Measurements from ENCODE around the gene RIPK3. TPM values are rescaled to one million over a fixed set of nuclear protein-coding genes. Genes with fewer than 3 reads are reported as not detected.
"Not testable (repeated sequence)": the region's sequence is repeated elsewhere in the genome, so short reads cannot be mapped to it uniquely, and the experiment has no call there.

The RIPK3 gene
- total RNA-seq, 1 donor from 2014 or later = 2.6 TPM

GRCh38 chr14:24348186-24348585 lies 8.4 kb upstream of the RIPK3 start:
- DNase-seq (ENCODE audit: extremely low read depth, low read depth, low spot score) = no peak

DNA sequence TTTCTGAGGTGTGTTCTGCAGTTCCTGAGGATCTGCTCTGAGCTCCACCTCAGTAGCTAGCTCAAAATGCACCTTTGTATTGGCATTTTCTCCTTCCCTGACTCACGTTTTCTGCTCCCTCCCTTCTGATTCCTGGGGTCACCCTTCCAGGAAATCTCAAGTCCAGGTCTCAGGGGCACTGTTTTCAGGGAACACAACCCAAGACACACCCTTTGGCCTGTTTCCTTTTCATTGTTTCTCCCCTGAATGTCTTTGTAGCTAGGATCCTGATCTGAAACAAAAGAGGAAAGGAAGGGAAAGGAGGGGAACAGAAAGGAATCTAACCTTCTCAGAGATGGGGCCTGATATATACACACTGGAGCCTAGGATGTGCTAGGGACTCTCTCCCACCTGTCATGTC lies 7.3 kb upstream of the RIPK3 start:
- DNase-seq (ENCODE audit: extremely low read depth, low read depth, low spot score) = no peak

DNA sequence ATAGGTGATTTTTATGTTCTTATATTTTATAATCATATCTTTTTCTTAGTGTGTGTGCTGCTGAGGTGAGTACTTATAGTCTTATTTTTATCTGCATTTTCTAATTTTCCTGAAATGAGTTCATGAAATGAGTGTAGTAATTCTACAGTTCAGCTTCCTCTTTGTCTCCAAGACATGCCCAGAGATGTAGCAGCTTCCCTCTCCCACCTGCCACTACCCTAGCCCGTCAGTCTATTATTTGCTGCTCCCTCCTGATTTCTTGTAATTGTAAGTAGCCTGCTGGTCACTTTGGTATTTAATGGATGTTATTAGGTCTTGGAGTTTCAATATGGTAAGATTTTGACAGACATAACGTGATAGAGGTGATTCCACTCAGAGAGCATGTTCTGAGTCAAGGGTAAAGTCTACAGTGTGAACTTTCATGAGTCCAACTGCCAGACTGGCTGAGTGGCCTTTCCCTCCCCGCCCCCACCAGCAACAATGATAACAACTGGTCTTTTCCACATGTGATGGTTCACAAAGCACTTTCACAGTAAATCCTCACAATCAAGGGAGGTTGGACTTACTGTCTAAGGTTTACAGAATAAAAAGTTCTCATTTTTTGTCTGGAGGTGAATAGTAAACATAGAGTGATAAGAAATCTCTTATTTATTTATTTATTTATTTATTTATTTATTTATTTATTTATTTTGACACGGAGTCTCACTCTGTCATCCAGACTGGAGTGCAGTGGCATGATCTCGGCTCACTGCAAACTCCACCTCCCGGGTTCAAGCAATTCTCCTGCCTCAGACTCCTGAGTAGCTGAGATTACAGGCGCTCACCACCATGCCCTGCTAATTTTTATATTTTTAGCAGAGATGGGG lies 4.2 kb upstream of the RIPK3 start:
- no peak for DNase-seq (ENCODE audit: extremely low read depth, low read depth, low spot score)

DNA sequence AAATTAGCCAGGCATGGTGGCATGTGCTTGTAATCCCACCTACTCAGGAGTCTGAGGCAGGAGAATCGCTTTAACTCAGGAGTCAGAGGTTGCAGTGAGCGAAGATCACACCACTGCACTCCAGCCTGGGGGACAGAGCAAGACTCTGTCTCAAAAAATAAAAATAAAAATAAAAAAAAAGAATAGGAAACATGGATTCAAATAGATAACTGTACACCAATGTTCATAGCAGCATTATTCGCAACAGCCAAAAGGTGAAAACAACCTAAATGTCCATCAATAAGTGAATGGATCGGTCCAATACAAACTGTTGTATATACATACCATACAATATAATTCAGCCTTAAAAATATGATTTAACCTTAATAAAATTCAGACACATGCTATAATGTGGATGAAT lies 3.1 kb upstream of the RIPK3 start:
- no peak for DNase-seq (ENCODE audit: extremely low read depth, low read depth, low spot score)

- DNase-seq (ENCODE audit: extremely low read depth, low read depth, low spot score) = no peak
Measured at GRCh38 chr14:24340606-24341005, 815 bp upstream of the RIPK3 start.

GRCh38 chr14:24338843-24339242 lies 948 bp downstream of the RIPK3 start:
- DNase-seq (ENCODE audit: extremely low read depth, low read depth, low spot score) = no peak

DNA sequence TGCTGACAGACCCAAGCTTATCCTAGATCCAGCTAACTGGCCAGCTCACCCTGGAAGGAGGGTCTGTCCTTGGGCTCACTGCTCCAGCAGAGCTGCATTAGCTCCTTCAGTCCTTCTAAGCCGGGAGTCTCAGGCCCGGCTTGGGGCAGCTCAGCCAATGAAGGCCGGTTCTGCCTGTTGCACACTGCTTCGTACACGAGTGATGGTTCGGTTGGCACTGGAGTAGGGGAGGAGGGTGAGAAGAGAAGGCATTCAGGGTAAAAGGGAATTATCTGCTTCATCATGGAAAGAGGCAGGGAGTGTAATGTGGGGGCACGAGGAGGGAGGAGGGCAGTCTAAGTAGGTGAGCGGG lies 2.0 kb downstream of the RIPK3 start:
- no peak for DNase-seq (ENCODE audit: extremely low read depth, low read depth, low spot score)

- DNase-seq (ENCODE audit: extremely low read depth, low read depth, low spot score) = no peak
Measured at GRCh38 chr14:24337144-24337823, 2.5 kb downstream of the RIPK3 start.

DNA sequence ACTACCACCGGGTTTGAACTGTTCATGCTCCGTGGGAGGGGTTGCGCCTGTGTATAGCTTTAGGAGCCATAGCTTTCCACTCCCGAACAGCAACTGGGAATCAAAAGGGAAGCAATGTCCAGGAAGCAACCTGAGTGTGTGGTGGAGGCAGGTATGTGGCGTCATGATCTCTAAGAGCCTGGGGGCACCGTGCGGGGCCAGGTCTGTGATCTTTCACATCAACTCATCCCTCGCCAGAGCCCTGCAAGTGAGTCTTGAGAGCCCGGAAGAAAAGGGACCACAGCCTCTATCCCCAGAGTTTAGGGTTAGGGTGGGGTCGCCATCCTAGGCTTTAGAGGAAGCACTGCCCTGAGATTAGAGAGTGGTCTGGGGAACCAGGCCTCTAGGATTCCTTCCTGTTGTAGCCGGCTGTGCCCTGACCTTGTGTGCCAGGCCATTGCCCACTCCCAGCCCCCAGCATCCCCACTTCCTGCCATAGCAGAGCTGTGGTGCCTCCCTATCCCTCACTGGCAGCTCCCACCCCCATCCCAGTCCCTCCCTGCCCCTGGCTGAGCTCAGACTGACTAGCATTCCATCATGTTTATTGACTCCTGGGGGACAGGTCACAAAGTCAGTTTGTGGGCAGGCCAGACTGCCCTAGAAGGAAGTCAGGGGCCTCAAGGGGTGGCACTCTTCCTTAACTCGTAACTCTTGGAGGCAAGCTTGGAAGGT lies 4.2 kb downstream of the RIPK3 start:
- no peak for DNase-seq (ENCODE audit: extremely low read depth, low read depth, low spot score)

DNA sequence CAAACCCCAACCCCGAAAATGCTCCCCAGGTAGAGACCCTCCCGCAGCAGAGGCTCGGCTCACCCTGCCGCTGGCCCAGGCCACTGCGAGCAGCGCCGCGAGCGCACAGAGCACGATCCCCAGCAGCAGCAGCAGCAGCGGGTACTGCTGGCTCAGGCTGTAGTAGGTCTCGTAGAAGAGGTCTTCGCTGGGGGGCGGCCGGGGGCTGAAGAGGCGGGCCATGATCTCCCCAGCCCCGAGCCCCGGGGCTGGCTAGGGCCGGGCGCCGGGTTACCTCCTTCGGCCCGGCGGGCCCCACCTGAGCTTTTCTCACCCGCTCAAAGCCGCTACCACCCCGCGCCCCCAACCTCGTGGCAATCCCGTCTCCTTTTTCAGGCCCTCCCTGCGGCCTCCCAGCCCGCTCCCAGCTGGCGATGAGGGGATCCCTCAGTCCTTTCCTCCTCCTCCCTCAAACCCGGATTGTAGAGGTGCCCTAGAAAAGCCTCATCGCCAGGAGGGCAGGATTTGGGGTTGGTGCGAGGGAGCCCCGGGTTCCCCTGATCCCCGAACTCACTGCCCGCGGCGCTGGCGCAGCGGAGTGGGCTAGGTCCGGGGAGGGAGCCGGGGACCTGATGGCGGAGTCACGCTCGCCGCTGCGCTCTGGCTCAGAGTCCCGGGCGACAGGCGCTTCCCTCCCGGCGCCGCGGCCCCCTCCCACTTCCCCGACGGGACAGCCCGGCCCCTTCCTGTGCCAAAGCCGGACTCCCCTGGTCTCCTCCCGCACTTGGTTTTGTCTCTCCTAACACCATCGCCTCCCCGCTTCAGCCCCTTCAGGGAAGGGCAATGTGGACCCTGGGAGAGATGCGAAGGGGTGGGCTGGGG lies 5.1 kb downstream of the RIPK3 start, which contains the start of gene ADCY4:
Gene ADCY4, minus strand, starts transcription at position 641 of the 861 bp plus-strand sequence. Its CDS starts 419 bp downstream, at position 222.
- DNase-seq (ENCODE audit: extremely low read depth, low read depth, low spot score) = no peak

- DNase-seq (ENCODE audit: extremely low read depth, low read depth, low spot score) = no peak
Measured at GRCh38 chr14:24332268-24332993, 7.4 kb downstream of the RIPK3 start.

GRCh38 chr14:24331731-24332267 lies 8.0 kb downstream of the RIPK3 start:
- DNase-seq (ENCODE audit: extremely low read depth, low read depth, low spot score) = no peak

- DNase-seq (ENCODE audit: extremely low read depth, low read depth, low spot score) = no peak
Measured at GRCh38 chr14:24330973-24331674, 8.7 kb downstream of the RIPK3 start.

DNA sequence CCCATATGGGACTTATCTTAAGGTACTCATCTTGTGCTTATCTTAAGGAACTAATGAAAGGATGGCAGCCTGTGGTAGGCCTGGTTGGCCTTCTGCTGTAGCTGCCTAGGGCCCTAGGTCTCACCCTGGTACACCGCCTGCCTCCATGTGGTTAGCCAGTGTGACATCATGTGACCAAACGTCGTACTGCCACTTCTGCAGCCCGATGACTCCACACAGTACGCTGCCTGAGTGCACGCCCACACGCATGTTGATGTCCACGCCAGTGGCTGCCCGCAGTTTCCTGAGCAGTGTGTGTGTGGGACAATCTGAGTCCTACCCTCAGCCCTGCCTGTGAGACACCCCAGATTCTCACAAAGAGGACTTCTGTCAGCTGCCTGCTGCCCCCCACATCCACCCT lies 10.1 kb downstream of the RIPK3 start:
- DNase-seq (ENCODE audit: extremely low read depth, low read depth, low spot score) = no peak

GRCh38 chr14:24329073-24329663 lies 10.6 kb downstream of the RIPK3 start:
- DNase-seq (ENCODE audit: extremely low read depth, low read depth, low spot score) = no peak

DNA sequence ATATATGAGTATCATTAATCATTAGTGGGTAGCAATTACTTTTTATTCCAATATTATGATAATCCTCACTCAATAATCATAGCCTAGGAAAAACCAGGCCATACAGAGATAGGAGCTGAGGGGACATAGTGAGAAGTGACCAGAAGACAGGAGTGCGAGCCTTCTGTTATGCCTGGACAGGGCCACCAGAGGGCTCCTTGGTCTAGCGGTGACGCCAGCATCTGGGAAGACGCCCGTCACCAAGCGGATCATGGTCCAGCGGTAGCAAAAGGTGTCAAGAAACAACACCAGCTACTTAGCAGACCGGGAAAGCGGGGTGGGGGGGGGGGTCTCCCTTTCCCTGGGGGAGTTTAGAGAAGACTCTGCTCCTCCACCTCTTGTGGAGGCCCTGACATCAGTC lies 11.9 kb downstream of the RIPK3 start:
- not testable (repeated sequence) for DNase-seq (ENCODE audit: extremely low read depth, low read depth, low spot score)

DNA sequence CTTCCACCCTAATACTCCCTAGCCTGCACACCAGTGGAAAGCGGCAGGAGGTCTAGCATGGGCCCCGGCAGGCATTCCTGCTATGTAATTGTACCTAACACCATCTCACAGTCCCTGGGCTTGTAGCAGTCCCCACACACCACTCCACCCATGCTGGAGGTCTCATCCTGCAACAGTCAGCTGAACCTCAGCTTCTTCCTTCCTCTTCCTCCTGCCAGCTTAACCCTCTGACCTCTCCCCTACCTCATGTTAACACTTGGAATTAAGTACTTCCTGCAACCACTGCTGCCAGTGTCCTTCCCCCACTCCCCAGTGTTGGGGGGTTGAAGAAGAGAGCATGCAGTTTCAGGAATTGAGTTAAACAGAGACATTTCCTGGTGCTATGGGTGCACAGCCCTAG lies 12.5 kb downstream of the RIPK3 start:
- DNase-seq (ENCODE audit: extremely low read depth, low read depth, low spot score) = no peak

- DNase-seq (ENCODE audit: extremely low read depth, low read depth, low spot score) = no peak
Measured at GRCh38 chr14:24325963-24326362, 13.8 kb downstream of the RIPK3 start.

All from glomerular endothelial cell (primary cell).